ENCODE data around the gene ZNRF3.

DNA sequence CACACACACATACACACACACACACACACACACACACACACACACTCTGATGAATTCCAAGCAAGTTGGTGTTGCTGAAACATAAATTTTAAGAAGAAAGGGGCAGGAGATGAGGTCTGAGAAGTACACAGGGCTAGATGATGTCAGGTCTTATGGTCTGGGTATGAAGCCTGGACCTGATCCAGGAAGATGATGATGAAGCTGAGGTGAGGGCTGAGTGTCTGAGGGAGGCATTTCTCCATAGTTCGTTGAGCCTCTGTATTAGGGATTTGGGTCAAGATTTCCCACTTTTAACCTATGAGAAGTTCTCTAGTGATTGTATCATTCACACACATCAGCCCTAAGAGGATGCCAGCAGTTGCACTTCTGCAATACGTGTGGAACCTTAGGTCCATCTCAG lies 222.1 kb downstream of the ZNRF3 start:
- TF ChIP-seq RFX5 (IDR thresholded peaks at IDR 0.05; ENCODE audit: low read length) (no peak), EP300 (IDR thresholded peaks at IDR 0.05; ENCODE audit: borderline replicate concordance in 1 of 2, low read depth in 1 of 2, low read length in 1 of 2) (no peak), EZH2phosphoT487 (IDR thresholded peaks at IDR 0.05; ENCODE audit: borderline replicate concordance, low read depth) (no peak), POLR2AphosphoS5 (IDR thresholded peaks at IDR 0.05; ENCODE audit: low read depth, low read length) (no peak), SIN3A (IDR thresholded peaks at IDR 0.05; ENCODE audit: borderline replicate concordance, low read depth, low read length) (no peak), TCF12 (IDR thresholded peaks at IDR 0.05) (no peak)
- TF ChIP-seq, protein P1, sequence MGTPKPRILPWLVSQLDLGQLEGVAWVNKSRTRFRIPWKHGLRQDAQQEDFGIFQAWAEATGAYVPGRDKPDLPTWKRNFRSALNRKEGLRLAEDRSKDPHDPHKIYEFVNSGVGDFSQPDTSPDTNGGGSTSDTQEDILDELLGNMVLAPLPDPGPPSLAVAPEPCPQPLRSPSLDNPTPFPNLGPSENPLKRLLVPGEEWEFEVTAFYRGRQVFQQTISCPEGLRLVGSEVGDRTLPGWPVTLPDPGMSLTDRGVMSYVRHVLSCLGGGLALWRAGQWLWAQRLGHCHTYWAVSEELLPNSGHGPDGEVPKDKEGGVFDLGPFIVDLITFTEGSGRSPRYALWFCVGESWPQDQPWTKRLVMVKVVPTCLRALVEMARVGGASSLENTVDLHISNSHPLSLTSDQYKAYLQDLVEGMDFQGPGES (IDR thresholded peaks at IDR 0.05; ENCODE audit: low read depth, low read length): no peak
- TF ChIP-seq, protein P2, sequence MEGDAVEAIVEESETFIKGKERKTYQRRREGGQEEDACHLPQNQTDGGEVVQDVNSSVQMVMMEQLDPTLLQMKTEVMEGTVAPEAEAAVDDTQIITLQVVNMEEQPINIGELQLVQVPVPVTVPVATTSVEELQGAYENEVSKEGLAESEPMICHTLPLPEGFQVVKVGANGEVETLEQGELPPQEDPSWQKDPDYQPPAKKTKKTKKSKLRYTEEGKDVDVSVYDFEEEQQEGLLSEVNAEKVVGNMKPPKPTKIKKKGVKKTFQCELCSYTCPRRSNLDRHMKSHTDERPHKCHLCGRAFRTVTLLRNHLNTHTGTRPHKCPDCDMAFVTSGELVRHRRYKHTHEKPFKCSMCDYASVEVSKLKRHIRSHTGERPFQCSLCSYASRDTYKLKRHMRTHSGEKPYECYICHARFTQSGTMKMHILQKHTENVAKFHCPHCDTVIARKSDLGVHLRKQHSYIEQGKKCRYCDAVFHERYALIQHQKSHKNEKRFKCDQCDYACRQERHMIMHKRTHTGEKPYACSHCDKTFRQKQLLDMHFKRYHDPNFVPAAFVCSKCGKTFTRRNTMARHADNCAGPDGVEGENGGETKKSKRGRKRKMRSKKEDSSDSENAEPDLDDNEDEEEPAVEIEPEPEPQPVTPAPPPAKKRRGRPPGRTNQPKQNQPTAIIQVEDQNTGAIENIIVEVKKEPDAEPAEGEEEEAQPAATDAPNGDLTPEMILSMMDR (IDR thresholded peaks at IDR 0.05): no peak
- TF ChIP-seq, protein P3, sequence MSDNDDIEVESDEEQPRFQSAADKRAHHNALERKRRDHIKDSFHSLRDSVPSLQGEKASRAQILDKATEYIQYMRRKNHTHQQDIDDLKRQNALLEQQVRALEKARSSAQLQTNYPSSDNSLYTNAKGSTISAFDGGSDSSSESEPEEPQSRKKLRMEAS (IDR thresholded peaks at IDR 0.05; ENCODE audit: low read depth): no peak
- TF ChIP-seq, protein P4, sequence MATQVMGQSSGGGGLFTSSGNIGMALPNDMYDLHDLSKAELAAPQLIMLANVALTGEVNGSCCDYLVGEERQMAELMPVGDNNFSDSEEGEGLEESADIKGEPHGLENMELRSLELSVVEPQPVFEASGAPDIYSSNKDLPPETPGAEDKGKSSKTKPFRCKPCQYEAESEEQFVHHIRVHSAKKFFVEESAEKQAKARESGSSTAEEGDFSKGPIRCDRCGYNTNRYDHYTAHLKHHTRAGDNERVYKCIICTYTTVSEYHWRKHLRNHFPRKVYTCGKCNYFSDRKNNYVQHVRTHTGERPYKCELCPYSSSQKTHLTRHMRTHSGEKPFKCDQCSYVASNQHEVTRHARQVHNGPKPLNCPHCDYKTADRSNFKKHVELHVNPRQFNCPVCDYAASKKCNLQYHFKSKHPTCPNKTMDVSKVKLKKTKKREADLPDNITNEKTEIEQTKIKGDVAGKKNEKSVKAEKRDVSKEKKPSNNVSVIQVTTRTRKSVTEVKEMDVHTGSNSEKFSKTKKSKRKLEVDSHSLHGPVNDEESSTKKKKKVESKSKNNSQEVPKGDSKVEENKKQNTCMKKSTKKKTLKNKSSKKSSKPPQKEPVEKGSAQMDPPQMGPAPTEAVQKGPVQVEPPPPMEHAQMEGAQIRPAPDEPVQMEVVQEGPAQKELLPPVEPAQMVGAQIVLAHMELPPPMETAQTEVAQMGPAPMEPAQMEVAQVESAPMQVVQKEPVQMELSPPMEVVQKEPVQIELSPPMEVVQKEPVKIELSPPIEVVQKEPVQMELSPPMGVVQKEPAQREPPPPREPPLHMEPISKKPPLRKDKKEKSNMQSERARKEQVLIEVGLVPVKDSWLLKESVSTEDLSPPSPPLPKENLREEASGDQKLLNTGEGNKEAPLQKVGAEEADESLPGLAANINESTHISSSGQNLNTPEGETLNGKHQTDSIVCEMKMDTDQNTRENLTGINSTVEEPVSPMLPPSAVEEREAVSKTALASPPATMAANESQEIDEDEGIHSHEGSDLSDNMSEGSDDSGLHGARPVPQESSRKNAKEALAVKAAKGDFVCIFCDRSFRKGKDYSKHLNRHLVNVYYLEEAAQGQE (IDR thresholded peaks at IDR 0.05; ENCODE audit: low read depth, low read length): no peak

Data from SK-N-SH (cell line).